ENCODE measurements around the gene KLF5. TPM values are rescaled to one million over a fixed set of nuclear protein-coding genes. Genes with fewer than 3 reads are reported as not detected.

Gene KLF5
- total and polyA plus RNA-seq, 7 experiments from 2014 or later = 1.7 to 13.3 (median 5.5) TPM

DNA sequence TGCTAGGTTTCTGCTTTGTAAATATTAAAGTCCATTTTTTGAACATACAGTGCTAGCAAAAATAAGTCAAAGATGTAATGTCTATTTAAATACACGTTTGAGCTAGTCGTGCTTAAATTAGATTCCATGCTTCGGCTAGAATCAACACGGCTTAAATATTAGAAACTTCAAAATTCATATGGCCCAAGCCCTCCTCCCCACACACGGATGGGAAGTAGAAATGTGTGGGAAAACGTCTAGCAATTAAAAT, 816 bp upstream of the KLF5 start:
- Histone ChIP-seq H3K27ac (ENCODE audit: low read depth, low read length) (no peak overlapping the region), H3K4me1 (ENCODE audit: control insufficient read depth in 2 of 2, insufficient read depth in 2 of 2, low read length in 2 of 2) (peaks cover 4 to 10% of the 10 kb centered on the region in 2 donors), H3K27me3 (ENCODE audit: control insufficient read depth in 2 of 2, insufficient read depth in 2 of 2, low read length in 2 of 2) (peaks cover 5 to 10% of the 10 kb centered on the region in 2 donors), H3K9me3 (ENCODE audit: control insufficient read depth in 2 of 3, low read length in 3 of 3) (no peaks in the 10 kb centered on the region), H3K36me3 (ENCODE audit: control insufficient read depth in 2 of 3, insufficient read depth in 3 of 3, low read length in 3 of 3) (no peaks in the 10 kb centered on the region), H3K4me3 (ENCODE audit: low read length) (no peak overlapping the region)
- peak overlapping the region; percentile 82 to 94 (median 90) for H3K4me3 Mint-ChIP-seq
- H3K4me1 Mint-ChIP-seq = peaks cover 6 to 32% (median 23%) of the 10 kb centered on the region in 7 donors
- peaks cover 19 to 60% (median 40%) of the 10 kb centered on the region in 5 donors for H3K27me3 Mint-ChIP-seq
- peaks cover 0 to 2% (median 0%) of the 10 kb centered on the region in 11 donors for H3K9me3 Mint-ChIP-seq
- ChIA-PET CTCF (no interaction called here), POLR2A (interaction anchor here (1.0 to 1.7 kb wide), 4 partner anchors 17 to 708 kb away, joined by 3 to 4 read pairs (median 3); no protein-coding TSS in a partner anchor)
- no peak for ATAC-seq
- intact Hi-C loops (cut with micrococcal nuclease) = loop anchor here (1.0 to 5.0 kb wide), 10 partner anchors 171 to 1229 kb away; partner anchors contain the start of genes BORA (in 2 of the 2), MZT1 (in 2 of the 2), PIBF1 (in 2 of the 2) and KLF12 (in 1 of the 2)
- peak overlapping the region in 3 of 9 donors; percentile 76 to 90 (median 79) for H3K27ac Mint-ChIP-seq
- no peak for DNase-seq
- peaks cover 0 to 8% (median 0%) of the 10 kb centered on the region in 5 donors for H3K36me3 Mint-ChIP-seq

GRCh38 chr13:73058432-73058735, 421 bp upstream of the KLF5 start:
- Mint-ChIP-seq H3K4me1 (peaks cover 6 to 32% (median 23%) of the 10 kb centered on the region in 7 donors), H3K9me3 (peaks cover 0 to 2% (median 0%) of the 10 kb centered on the region in 11 donors), H3K27me3 (peaks cover 19 to 58% (median 40%) of the 10 kb centered on the region in 5 donors), H3K36me3 (peaks cover 0 to 11% (median 0%) of the 10 kb centered on the region in 5 donors), H3K4me3 (peak overlapping the region; percentile 82 to 94 (median 90)), H3K27ac (peak overlapping the region; percentile 38 to 92 (median 79))
- Histone ChIP-seq H3K4me3 (ENCODE audit: low read length) (peak overlapping the region; percentile 58), H3K36me3 (ENCODE audit: control insufficient read depth in 2 of 3, insufficient read depth in 3 of 3, low read length in 3 of 3) (no peaks in the 10 kb centered on the region), H3K9me3 (ENCODE audit: control insufficient read depth in 2 of 3, low read length in 3 of 3) (no peaks in the 10 kb centered on the region), H3K4me1 (ENCODE audit: control insufficient read depth in 2 of 2, insufficient read depth in 2 of 2, low read length in 2 of 2) (peaks cover 4 to 10% of the 10 kb centered on the region in 2 donors), H3K27ac (ENCODE audit: low read depth, low read length) (peak overlapping the region; percentile 31), H3K27me3 (ENCODE audit: control insufficient read depth in 2 of 2, insufficient read depth in 2 of 2, low read length in 2 of 2) (peaks cover 5 to 10% of the 10 kb centered on the region in 2 donors)
- DNase-seq (no peak), ATAC-seq (peak; percentile 3)
- POLR2A ChIA-PET = interaction anchor here (0.6 to 1.7 kb wide), 5 partner anchors 17 to 708 kb away, joined by 3 to 4 read pairs (median 3); no protein-coding TSS in a partner anchor
- CTCF ChIA-PET = interaction anchor here (0.6 to 1.4 kb wide), 3 partner anchors 135 to 1026 kb away, joined by 3 to 4 read pairs (median 3); no protein-coding TSS in a partner anchor
- intact Hi-C loops (cut with micrococcal nuclease) = loop anchor here (1.0 to 5.0 kb wide), 10 partner anchors 170 to 1229 kb away; partner anchors contain the start of genes BORA (in 2 of the 2), MZT1 (in 2 of the 2), PIBF1 (in 2 of the 2) and KLF12 (in 1 of the 2)

GRCh38 chr13:73059460-73060250, 850 bp downstream of the KLF5 start:
- ATAC-seq = peak; percentile 30
- H3K27me3 ChIP-seq (ENCODE audit: control insufficient read depth in 2 of 2, insufficient read depth in 2 of 2, low read length in 2 of 2) = peaks cover 5 to 10% of the 10 kb centered on the region in 2 donors
- H3K27ac Mint-ChIP-seq = peak overlapping the region in 6 of 9 donors; percentile 27 to 57 (median 45)

DNA sequence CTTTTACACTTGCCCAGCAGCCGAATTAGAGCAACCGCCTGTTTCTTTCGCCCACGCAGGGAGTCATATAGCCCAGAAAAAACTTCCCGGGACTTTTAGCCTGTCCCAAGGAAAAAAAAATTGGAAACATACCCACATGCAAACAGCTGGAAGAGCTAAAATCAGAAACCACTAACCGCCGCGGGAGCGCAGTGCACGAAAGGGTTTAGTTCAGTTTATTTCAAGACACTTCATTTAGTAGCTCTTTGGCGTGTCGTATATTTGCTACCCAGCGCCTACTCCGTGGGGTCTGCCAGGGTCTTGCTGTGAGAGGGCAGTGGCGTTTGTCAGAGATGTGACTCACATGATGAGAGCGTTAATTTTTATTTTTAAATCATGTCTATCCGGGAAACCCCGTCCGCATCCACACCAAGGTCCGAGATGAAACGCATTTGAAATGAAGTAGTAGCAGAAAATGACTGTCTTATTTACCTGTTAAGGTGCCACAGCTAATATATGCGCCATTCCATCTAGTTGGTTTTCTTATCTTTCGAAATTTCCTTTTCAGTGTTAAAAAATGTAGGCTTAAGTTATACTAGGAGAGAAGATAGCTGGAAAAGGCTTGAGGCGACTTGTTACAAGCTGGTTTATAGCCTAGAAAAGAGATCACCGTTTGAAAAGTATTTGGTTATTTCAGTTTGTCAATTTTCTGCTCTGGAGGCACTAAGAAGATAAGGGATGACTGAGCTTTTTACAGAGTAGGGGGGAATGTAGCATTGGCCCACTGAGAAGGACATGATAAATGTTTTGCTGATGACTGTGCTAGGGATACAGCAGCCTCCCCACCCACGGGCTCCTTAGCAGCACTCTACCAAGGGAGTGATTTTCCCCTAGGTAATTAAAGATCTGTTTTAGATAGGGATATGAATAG, 1.7 kb downstream of the KLF5 start:
- H3K4me1 Mint-ChIP-seq = peaks cover 6 to 32% (median 23%) of the 10 kb centered on the region in 7 donors
- peaks cover 0 to 11% (median 0%) of the 10 kb centered on the region in 5 donors for H3K36me3 Mint-ChIP-seq
- ATAC-seq = no peak
- Histone ChIP-seq H3K27ac (ENCODE audit: low read depth, low read length) (no peak overlapping the region), H3K4me1 (ENCODE audit: control insufficient read depth in 2 of 2, insufficient read depth in 2 of 2, low read length in 2 of 2) (peaks cover 4 to 10% of the 10 kb centered on the region in 2 donors), H3K9me3 (ENCODE audit: control insufficient read depth in 2 of 3, low read length in 3 of 3) (no peaks in the 10 kb centered on the region), H3K27me3 (ENCODE audit: control insufficient read depth in 2 of 2, insufficient read depth in 2 of 2, low read length in 2 of 2) (peaks cover 5 to 10% of the 10 kb centered on the region in 2 donors), H3K4me3 (ENCODE audit: low read length) (peak overlapping the region; percentile 46), H3K36me3 (ENCODE audit: control insufficient read depth in 2 of 3, insufficient read depth in 3 of 3, low read length in 3 of 3) (no peaks in the 10 kb centered on the region)
- DNase-seq = peak in 5 of 9 donors; percentile 1 to 9 (median 2)
- intact Hi-C loops (cut with micrococcal nuclease) = loop anchor here (1.0 to 5.0 kb wide), 3 partner anchors 167 to 1768 kb away; no protein-coding TSS in a partner anchor
- ChIA-PET POLR2A (interaction anchor here (0.5 kb wide), 1 partner anchor 1170 kb away, joined by 3 read pairs; no protein-coding TSS in a partner anchor), CTCF (interaction anchor here (0.9 kb wide), 1 partner anchor 646 kb away, joined by 6 read pairs; no protein-coding TSS in a partner anchor)
- H3K27ac Mint-ChIP-seq = peak overlapping the region in 5 of 9 donors; percentile 27 to 57 (median 37)
- H3K9me3 Mint-ChIP-seq = no peaks in the 10 kb centered on the region
- peak overlapping the region; percentile 72 to 91 (median 88) for H3K4me3 Mint-ChIP-seq
- peaks cover 10 to 48% (median 27%) of the 10 kb centered on the region in 5 donors for H3K27me3 Mint-ChIP-seq

More at GRCh38 chr13:73059460-73060250, 850 bp downstream of the KLF5 start:
- intact Hi-C loops (cut with micrococcal nuclease) = loop anchor here (1.0 to 5.0 kb wide), 12 partner anchors 168 to 1767 kb away; partner anchors contain the start of genes KLF12 (in 1 of the 2) and PIBF1 (in 1 of the 2)
- H3K27me3 Mint-ChIP-seq = peaks cover 16 to 55% (median 35%) of the 10 kb centered on the region in 5 donors
- H3K9me3 ChIP-seq (ENCODE audit: control insufficient read depth in 2 of 3, low read length in 3 of 3) = no peaks in the 10 kb centered on the region
- POLR2A ChIA-PET = interaction anchor here (1.0 to 1.7 kb wide), 4 partner anchors 643 to 707 kb away, joined by 3 to 4 read pairs (median 3); no protein-coding TSS in a partner anchor
- H3K4me3 Mint-ChIP-seq = peak overlapping the region; percentile 72 to 91 (median 88)
- CTCF ChIA-PET = interaction anchor here (0.9 to 1.4 kb wide), 2 partner anchors 647 to 652 kb away, joined by 3 to 6 read pairs; no protein-coding TSS in a partner anchor
- H3K4me1 ChIP-seq (ENCODE audit: control insufficient read depth in 2 of 2, insufficient read depth in 2 of 2, low read length in 2 of 2) = peaks cover 4 to 10% of the 10 kb centered on the region in 2 donors
- H3K27ac ChIP-seq (ENCODE audit: low read depth, low read length) = peak overlapping the region; percentile 42
- peaks cover 6 to 32% (median 23%) of the 10 kb centered on the region in 7 donors for H3K4me1 Mint-ChIP-seq
- H3K36me3 ChIP-seq (ENCODE audit: control insufficient read depth in 2 of 3, insufficient read depth in 3 of 3, low read length in 3 of 3) = no peaks in the 10 kb centered on the region
- H3K36me3 Mint-ChIP-seq = peaks cover 0 to 11% (median 0%) of the 10 kb centered on the region in 5 donors
- H3K4me3 ChIP-seq (ENCODE audit: low read length) = peak overlapping the region; percentile 58
- no peaks in the 10 kb centered on the region for H3K9me3 Mint-ChIP-seq
- DNase-seq = peak in 5 of 9 donors; percentile 1 to 58 (median 38)

DNA sequence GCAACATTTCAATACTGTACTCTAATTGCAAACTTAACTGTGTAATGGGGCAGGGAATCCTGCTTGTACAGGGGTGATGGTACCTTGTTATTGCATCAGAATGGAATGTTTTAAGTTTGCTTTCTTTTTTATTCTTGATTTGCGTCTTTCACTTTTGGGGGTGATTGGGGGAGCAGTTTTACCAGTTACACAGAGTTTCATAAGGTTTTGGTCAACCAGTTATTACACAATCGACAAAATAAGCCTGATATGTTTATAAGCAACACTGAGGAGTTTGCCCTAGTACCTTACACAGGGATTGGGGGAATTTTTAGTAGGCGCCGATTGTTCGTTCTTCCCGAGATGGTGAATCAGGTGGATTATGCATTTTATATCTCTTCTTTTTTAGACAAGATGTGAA, 2.7 kb downstream of the KLF5 start:
- no peaks in the 10 kb centered on the region for H3K9me3 Mint-ChIP-seq
- ATAC-seq (no peak), DNase-seq (no peak)
- Histone ChIP-seq H3K27me3 (ENCODE audit: control insufficient read depth in 2 of 2, insufficient read depth in 2 of 2, low read length in 2 of 2) (peaks cover 0 to 9% of the 10 kb centered on the region in 2 donors), H3K4me3 (ENCODE audit: low read length) (no peak overlapping the region), H3K27ac (ENCODE audit: low read depth, low read length) (no peak overlapping the region), H3K36me3 (ENCODE audit: control insufficient read depth in 2 of 3, insufficient read depth in 3 of 3, low read length in 3 of 3) (no peaks in the 10 kb centered on the region), H3K9me3 (ENCODE audit: control insufficient read depth in 2 of 3, low read length in 3 of 3) (no peaks in the 10 kb centered on the region), H3K4me1 (ENCODE audit: control insufficient read depth in 2 of 2, insufficient read depth in 2 of 2, low read length in 2 of 2) (peaks cover 4 to 10% of the 10 kb centered on the region in 2 donors)
- peaks cover under 1 to 40% (median 17%) of the 10 kb centered on the region in 5 donors for H3K27me3 Mint-ChIP-seq
- H3K36me3 Mint-ChIP-seq = peaks cover 0 to 11% (median 0%) of the 10 kb centered on the region in 5 donors
- peaks cover 6 to 32% (median 23%) of the 10 kb centered on the region in 7 donors for H3K4me1 Mint-ChIP-seq
- ChIA-PET CTCF (no interaction called here), POLR2A (no interaction called here)
- no peak overlapping the region for H3K4me3 Mint-ChIP-seq
- intact Hi-C loops (cut with micrococcal nuclease) = loop anchor here (5.0 kb wide), 2 partner anchors 166 to 1769 kb away; no protein-coding TSS in a partner anchor
- no peak overlapping the region for H3K27ac Mint-ChIP-seq

Measured in naive thymus-derived CD4-positive, alpha-beta T cell (primary cell).